Measurements from ENCODE around the gene SLC16A10. TPM values are rescaled to one million over a fixed set of nuclear protein-coding genes. Genes with fewer than 3 reads are reported as not detected.

SLC16A10 gene
- total RNA-seq, 1 experiment from 2014 or later: 1.7 TPM

GRCh38 chr6:111269401-111269970, 182.2 kb downstream of the SLC16A10 start:
- H3F3A ChIP-seq (ENCODE audit: insufficient read depth, low read depth): no peaks in the 10 kb centered on the region
- no peaks in the 10 kb centered on the region for H3K27me3 ChIP-seq (ENCODE audit: insufficient read depth, low read depth)
- H3K79me2 ChIP-seq (ENCODE audit: low read depth): peaks cover 32% of the 10 kb centered on the region
- ChIA-PET CTCF (interaction anchor here (0.6 kb wide), 2 partner anchors 774 to 953 kb away, joined by 3 to 4 read pairs; no protein-coding TSS in a partner anchor), POLR2A (ENCODE audit: unreplicated experiment) (interaction anchor here (0.7 kb wide), 1 partner anchor 798 kb away, joined by 3 read pairs; no protein-coding TSS in a partner anchor)
- peaks cover 44% of the 10 kb centered on the region for H3K36me3 ChIP-seq (ENCODE audit: low read depth)
- intact Hi-C loops (cut with micrococcal nuclease; ENCODE audit: unreplicated experiment): no loop called here
- peaks cover 14% of the 10 kb centered on the region; the same call in 1 of the 2 replicates for H4K20me1 ChIP-seq (ENCODE audit: insufficient read depth)
- H2AFZ ChIP-seq: no peak overlapping the region
- H3K4me2 ChIP-seq: no peak overlapping the region
- DNase-seq: no peak
- no peak overlapping the region for H3K4me3 ChIP-seq
- TF ChIP-seq EZH2 (IDR thresholded peaks at IDR 0.05; ENCODE audit: low read depth): no peak
- TF ChIP-seq, protein P1, sequence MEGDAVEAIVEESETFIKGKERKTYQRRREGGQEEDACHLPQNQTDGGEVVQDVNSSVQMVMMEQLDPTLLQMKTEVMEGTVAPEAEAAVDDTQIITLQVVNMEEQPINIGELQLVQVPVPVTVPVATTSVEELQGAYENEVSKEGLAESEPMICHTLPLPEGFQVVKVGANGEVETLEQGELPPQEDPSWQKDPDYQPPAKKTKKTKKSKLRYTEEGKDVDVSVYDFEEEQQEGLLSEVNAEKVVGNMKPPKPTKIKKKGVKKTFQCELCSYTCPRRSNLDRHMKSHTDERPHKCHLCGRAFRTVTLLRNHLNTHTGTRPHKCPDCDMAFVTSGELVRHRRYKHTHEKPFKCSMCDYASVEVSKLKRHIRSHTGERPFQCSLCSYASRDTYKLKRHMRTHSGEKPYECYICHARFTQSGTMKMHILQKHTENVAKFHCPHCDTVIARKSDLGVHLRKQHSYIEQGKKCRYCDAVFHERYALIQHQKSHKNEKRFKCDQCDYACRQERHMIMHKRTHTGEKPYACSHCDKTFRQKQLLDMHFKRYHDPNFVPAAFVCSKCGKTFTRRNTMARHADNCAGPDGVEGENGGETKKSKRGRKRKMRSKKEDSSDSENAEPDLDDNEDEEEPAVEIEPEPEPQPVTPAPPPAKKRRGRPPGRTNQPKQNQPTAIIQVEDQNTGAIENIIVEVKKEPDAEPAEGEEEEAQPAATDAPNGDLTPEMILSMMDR (conservative IDR thresholded peaks at IDR 0.05): no peak
- BruUV-seq (replicated peaks): no TSS peak
- H3K27ac ChIP-seq: no peak overlapping the region
- H3K4me1 ChIP-seq (replicated peaks; ENCODE audit: insufficient read depth): no peaks in the 10 kb centered on the region
- no peaks in the 10 kb centered on the region for H3K9me2 ChIP-seq (ENCODE audit: insufficient read depth)
- no peaks in the 10 kb centered on the region for H3K9me3 ChIP-seq (ENCODE audit: insufficient read depth, low read depth)

DNA sequence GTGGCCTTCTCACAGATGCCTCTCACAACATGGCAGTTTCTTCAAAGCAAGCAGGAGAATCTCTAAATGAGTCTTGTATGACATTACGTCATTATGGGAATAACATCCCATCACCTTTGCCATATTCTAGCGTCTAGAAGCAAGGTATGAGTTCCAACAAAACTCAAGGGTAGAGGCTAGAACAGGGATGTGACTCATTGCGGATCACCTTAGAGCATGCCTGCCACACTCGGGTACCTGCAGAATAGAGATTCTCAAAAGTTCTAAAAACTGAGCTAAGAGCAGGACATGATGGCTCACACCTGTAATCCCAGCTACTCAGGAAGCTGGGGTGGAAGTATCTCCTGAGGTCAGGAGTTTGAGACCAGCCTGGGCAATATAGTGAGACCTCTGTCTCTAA, 182.8 kb downstream of the SLC16A10 start:
- CTCF ChIA-PET: no interaction called here
- Histone ChIP-seq H3F3A (ENCODE audit: insufficient read depth, low read depth) (no peaks in the 10 kb centered on the region), H3K27me3 (ENCODE audit: insufficient read depth, low read depth) (no peaks in the 10 kb centered on the region), H3K27ac (no peak overlapping the region), H3K9me3 (ENCODE audit: insufficient read depth, low read depth) (no peaks in the 10 kb centered on the region; the same call in 1 of the 2 replicates), H3K79me2 (ENCODE audit: low read depth) (peaks cover 32% of the 10 kb centered on the region), H3K36me3 (ENCODE audit: low read depth) (peaks cover 44% of the 10 kb centered on the region), H3K4me3 (no peak overlapping the region), H3K9me2 (ENCODE audit: insufficient read depth) (no peaks in the 10 kb centered on the region), H4K20me1 (ENCODE audit: insufficient read depth) (peaks cover 14% of the 10 kb centered on the region; the same call in 1 of the 2 replicates), H3K4me1 (replicated peaks; ENCODE audit: insufficient read depth) (no peaks in the 10 kb centered on the region), H2AFZ (no peak overlapping the region), H3K4me2 (no peak overlapping the region)
- TF ChIP-seq, protein P1 (conservative IDR thresholded peaks at IDR 0.05): no peak
- no peak for TF ChIP-seq EZH2 (IDR thresholded peaks at IDR 0.05; ENCODE audit: low read depth)
- POLR2A ChIA-PET (ENCODE audit: unreplicated experiment): no interaction called here
- DNase-seq: no peak
- BruUV-seq (replicated peaks): no TSS peak
- intact Hi-C loops (cut with micrococcal nuclease; ENCODE audit: unreplicated experiment): no loop called here

GRCh38 chr6:111274593-111275217, 187.4 kb downstream of the SLC16A10 start:
- ChIA-PET POLR2A (ENCODE audit: unreplicated experiment) (no interaction called here), CTCF (no interaction called here)
- H3F3A ChIP-seq (ENCODE audit: insufficient read depth, low read depth): peaks cover 10% of the 10 kb centered on the region; the same call in 1 of the 2 replicates
- intact Hi-C loops (cut with micrococcal nuclease; ENCODE audit: unreplicated experiment): no loop called here
- H3K27me3 ChIP-seq (ENCODE audit: insufficient read depth, low read depth): no peaks in the 10 kb centered on the region
- TF ChIP-seq, protein P1 (conservative IDR thresholded peaks at IDR 0.05): no peak
- H3K79me2 ChIP-seq (ENCODE audit: low read depth): peaks cover 23% of the 10 kb centered on the region
- H3K27ac ChIP-seq: no peak overlapping the region
- BruUV-seq (replicated peaks): no TSS peak
- no peak overlapping the region for H3K4me2 ChIP-seq
- H3K4me3 ChIP-seq: no peak overlapping the region
- H3K9me2 ChIP-seq (ENCODE audit: insufficient read depth): no peaks in the 10 kb centered on the region
- H3K36me3 ChIP-seq (ENCODE audit: low read depth): peaks cover 36% of the 10 kb centered on the region
- H4K20me1 ChIP-seq (ENCODE audit: insufficient read depth): no peaks in the 10 kb centered on the region
- no peak overlapping the region for H2AFZ ChIP-seq
- H3K9me3 ChIP-seq (ENCODE audit: insufficient read depth, low read depth): no peaks in the 10 kb centered on the region; the same call in 1 of the 2 replicates
- DNase-seq: no peak
- peaks cover 18% of the 10 kb centered on the region for H3K4me1 ChIP-seq (replicated peaks; ENCODE audit: insufficient read depth)

All from PC-9 (cell line).